ENCODE data around the gene SIK3.

The SIK3 gene

DNA sequence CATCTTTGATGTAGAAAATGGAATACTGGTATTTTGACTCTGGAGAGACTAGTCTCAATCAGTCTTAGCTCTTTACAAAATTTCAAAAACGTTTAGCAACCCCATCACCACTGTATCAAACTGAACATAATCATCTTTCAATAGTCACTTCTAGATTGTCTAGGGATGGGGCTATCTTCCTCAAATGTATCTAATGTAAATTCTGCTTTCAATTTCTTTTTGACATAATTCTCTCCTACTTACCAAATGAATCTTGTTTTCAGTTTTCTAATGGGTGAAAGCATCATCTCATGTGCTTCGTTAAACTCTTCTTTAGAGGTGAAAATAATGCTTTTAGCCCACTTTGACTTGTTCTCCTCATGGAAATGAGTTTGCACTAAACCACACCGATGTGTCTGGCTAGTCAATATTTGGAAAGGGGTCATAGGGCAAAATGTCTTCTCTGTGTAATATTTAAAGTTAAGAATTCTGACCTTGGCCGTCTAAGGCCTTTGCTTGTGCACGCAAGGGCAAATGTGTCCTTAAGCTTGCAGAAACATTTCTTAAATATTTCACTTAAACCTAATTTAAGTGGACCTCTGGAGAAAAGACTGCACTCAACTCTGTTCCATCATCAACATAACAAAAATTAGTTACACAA, 5.2 kb downstream of the SIK3 start:
- TF ChIP-seq CEBPB (IDR thresholded peaks at IDR 0.05) = no peak
- TF ChIP-seq, protein P1, sequence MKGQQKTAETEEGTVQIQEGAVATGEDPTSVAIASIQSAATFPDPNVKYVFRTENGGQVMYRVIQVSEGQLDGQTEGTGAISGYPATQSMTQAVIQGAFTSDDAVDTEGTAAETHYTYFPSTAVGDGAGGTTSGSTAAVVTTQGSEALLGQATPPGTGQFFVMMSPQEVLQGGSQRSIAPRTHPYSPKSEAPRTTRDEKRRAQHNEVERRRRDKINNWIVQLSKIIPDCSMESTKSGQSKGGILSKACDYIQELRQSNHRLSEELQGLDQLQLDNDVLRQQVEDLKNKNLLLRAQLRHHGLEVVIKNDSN (IDR thresholded peaks at IDR 0.05) = no peak
- no peak for TF ChIP-seq EGR1 (IDR thresholded peaks at IDR 0.05)

DNA sequence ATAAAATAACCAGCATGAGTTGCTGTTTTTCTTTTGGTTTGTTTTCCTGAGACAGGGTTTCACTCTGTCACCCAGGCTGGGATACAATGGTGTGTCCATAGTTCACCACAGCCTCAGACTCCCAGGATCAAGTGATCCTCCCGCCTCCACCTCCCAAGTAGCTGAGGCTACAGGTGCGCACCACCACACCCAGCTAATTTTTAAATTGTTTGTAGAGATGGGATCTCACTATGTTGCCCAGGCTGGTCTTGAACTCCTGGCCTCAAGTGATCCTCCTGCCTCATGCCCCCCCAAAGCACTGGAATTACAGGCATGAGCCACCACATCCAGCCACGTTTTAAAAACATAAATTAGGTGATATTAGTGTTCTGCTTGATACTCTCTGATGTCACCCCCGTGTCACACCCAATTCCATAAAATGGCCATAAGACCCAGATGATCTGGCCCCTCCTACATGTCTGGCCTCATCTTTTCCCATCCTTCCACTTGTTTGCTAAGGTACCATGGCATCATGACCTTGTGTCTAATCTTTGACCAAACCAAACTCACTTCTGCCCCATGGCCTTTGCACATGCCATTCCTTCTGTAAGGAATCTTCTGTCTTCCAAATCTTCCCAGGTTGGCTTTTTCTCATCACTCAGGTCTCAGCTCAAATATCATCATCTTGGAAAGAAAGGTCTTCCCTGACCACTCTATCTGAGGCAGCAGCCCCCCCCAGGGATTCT, 6.3 kb downstream of the SIK3 start:
- TF ChIP-seq, protein P2, sequence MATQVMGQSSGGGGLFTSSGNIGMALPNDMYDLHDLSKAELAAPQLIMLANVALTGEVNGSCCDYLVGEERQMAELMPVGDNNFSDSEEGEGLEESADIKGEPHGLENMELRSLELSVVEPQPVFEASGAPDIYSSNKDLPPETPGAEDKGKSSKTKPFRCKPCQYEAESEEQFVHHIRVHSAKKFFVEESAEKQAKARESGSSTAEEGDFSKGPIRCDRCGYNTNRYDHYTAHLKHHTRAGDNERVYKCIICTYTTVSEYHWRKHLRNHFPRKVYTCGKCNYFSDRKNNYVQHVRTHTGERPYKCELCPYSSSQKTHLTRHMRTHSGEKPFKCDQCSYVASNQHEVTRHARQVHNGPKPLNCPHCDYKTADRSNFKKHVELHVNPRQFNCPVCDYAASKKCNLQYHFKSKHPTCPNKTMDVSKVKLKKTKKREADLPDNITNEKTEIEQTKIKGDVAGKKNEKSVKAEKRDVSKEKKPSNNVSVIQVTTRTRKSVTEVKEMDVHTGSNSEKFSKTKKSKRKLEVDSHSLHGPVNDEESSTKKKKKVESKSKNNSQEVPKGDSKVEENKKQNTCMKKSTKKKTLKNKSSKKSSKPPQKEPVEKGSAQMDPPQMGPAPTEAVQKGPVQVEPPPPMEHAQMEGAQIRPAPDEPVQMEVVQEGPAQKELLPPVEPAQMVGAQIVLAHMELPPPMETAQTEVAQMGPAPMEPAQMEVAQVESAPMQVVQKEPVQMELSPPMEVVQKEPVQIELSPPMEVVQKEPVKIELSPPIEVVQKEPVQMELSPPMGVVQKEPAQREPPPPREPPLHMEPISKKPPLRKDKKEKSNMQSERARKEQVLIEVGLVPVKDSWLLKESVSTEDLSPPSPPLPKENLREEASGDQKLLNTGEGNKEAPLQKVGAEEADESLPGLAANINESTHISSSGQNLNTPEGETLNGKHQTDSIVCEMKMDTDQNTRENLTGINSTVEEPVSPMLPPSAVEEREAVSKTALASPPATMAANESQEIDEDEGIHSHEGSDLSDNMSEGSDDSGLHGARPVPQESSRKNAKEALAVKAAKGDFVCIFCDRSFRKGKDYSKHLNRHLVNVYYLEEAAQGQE (IDR thresholded peaks at IDR 0.05; ENCODE audit: low read depth) = no peak
- TF ChIP-seq TAF1 (IDR thresholded peaks at IDR 0.05; ENCODE audit: low read depth) = no peak
- TF ChIP-seq FOXM1 (IDR thresholded peaks at IDR 0.05; ENCODE audit: borderline replicate concordance, low read depth) = no peak
- no peak for TF ChIP-seq ZBTB7A (IDR thresholded peaks at IDR 0.05; ENCODE audit: low read depth)
- TF ChIP-seq EGR1 (IDR thresholded peaks at IDR 0.05) = no peak
- no peak for TF ChIP-seq RAD21 (IDR thresholded peaks at IDR 0.05; ENCODE audit: low read depth)
- no peak for TF ChIP-seq EP300 (IDR thresholded peaks at IDR 0.05; ENCODE audit: borderline replicate concordance)
- no peak for TF ChIP-seq CEBPB (IDR thresholded peaks at IDR 0.05)

DNA sequence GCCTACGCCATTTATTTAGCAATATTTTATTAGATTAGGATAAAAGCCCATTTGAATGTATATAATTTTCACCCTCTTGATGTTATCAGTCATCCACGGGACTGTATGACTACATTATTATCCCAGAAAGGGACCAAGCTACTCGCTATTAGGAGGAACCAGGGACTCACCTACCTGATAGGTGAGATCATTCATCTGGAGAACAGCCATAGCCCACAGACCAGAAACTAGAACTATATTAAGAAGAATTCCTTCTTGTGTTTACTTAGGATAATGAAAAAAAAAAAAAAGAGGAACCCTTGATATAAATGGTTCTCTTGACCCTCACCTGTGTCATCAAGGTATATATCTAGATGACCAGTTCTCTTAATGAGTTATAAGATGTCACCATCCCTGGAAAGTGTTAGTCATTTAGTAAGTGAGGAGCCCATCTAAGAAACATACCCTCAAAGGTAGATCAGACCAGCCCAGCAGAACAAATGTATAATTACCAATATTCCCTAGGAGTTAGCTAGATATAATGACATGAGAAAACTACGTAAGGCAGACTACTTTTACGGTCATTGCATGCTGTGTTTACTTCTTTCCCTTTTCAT, 8.0 kb downstream of the SIK3 start:
- TF ChIP-seq CREB1 (IDR thresholded peaks at IDR 0.05; ENCODE audit: low read depth) (no peak), CEBPB (IDR thresholded peaks at IDR 0.05) (no peak), ZBTB7A (IDR thresholded peaks at IDR 0.05; ENCODE audit: low read depth) (no peak), EGR1 (IDR thresholded peaks at IDR 0.05) (no peak), EP300 (IDR thresholded peaks at IDR 0.05; ENCODE audit: borderline replicate concordance) (no peak), TEAD4 (IDR thresholded peaks at IDR 0.05) (no peak), RAD21 (IDR thresholded peaks at IDR 0.05; ENCODE audit: low read depth) (no peak), TAF1 (IDR thresholded peaks at IDR 0.05; ENCODE audit: low read depth) (no peak), YY1 (IDR thresholded peaks at IDR 0.05; ENCODE audit: low read depth) (no peak), NFIC (IDR thresholded peaks at IDR 0.05) (no peak), TCF12 (IDR thresholded peaks at IDR 0.05; ENCODE audit: low read depth) (no peak), FOXM1 (IDR thresholded peaks at IDR 0.05; ENCODE audit: borderline replicate concordance, low read depth) (no peak)
- TF ChIP-seq, protein P3, sequence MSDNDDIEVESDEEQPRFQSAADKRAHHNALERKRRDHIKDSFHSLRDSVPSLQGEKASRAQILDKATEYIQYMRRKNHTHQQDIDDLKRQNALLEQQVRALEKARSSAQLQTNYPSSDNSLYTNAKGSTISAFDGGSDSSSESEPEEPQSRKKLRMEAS (IDR thresholded peaks at IDR 0.05) = no peak
- TF ChIP-seq, protein P1 (IDR thresholded peaks at IDR 0.05) = no peak
- TF ChIP-seq, protein P2 (IDR thresholded peaks at IDR 0.05; ENCODE audit: low read depth) = no peak

DNA sequence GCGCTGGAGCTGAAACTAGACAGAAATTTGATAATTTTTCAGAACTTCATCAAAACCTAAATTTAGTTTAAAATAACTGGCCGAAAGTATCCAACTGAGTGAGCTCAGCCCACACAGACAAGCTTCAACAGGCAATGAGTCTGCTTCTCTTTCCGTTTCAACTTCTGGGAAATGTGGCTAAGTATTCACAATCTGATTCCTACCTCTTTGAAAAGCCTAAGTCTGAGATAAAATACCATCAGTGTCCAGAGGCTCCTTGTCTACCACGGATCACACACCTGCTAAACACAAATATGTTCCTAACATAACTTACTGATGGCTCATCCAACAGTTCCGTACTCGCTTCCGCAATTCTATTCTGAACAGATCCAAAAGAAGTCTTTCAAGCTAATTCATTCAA, 8.5 kb downstream of the SIK3 start:
- TF ChIP-seq, protein P3 (IDR thresholded peaks at IDR 0.05) = no peak
- TF ChIP-seq EP300 (IDR thresholded peaks at IDR 0.05; ENCODE audit: borderline replicate concordance) (no peak), TEAD4 (IDR thresholded peaks at IDR 0.05) (no peak), NFIC (IDR thresholded peaks at IDR 0.05) (no peak), TAF1 (IDR thresholded peaks at IDR 0.05; ENCODE audit: low read depth) (no peak), YY1 (IDR thresholded peaks at IDR 0.05; ENCODE audit: low read depth) (no peak), ZBTB7A (IDR thresholded peaks at IDR 0.05; ENCODE audit: low read depth) (no peak), CREB1 (IDR thresholded peaks at IDR 0.05; ENCODE audit: low read depth) (no peak), RAD21 (IDR thresholded peaks at IDR 0.05; ENCODE audit: low read depth) (no peak), TCF12 (IDR thresholded peaks at IDR 0.05; ENCODE audit: low read depth) (no peak), CEBPB (IDR thresholded peaks at IDR 0.05) (no peak), FOXM1 (IDR thresholded peaks at IDR 0.05; ENCODE audit: borderline replicate concordance, low read depth) (no peak), EGR1 (IDR thresholded peaks at IDR 0.05) (no peak)
- TF ChIP-seq, protein P2 (IDR thresholded peaks at IDR 0.05; ENCODE audit: low read depth) = no peak
- TF ChIP-seq, protein P1 (IDR thresholded peaks at IDR 0.05) = no peak
